GM12878 (cell line): ENCODE measurements around the gene DHX34. TPM values are rescaled to one million over a fixed set of nuclear protein-coding genes. Genes with fewer than 3 reads are reported as not detected.

ENCODE experiments used
- ATAC-seq: fragments of 200-7000 bp; cut with Tn5 transposase; 3 replicates; pipeline ENCODE4 v1.9.1; 2020; ENCODE audit warnings: mild to moderate bottlenecking, moderate library complexity
- BruUV-seq: library from RNA; stranded (reverse); fragments of 400-500 nt; replicated peaks from 2 replicates; lab custom pipeline; 2021; lab: Mats Ljungman, UMichigan
- CTCF ChIA-PET: fragments of 300-600 bp; sonication (Branson Sonifier 250); formaldehyde crosslinking; extraction: SDS; loops from one replicate; lab custom pipeline; 2021; ENCODE audit warnings: inconsistent platforms; lab: Yijun Ruan, JAX
- POLR2A ChIA-PET: fragments of 350-600 bp; formaldehyde crosslinking; extraction: SDS; loops from one replicate; lab custom pipeline; 2021; ENCODE audit warnings: inconsistent platforms; lab: Charles Lee
- RAD21 ChIA-PET: fragments of 300-600 bp; sonication (Branson Sonifier 250); formaldehyde crosslinking; loops from one replicate; lab custom pipeline; 2023; ENCODE audit warnings: antibody characterized with exemption; ENCODE audit not compliant: unreplicated experiment; lab: Charles Lee
- SMC1A ChIA-PET: fragments of 300-600 bp; sonication (Branson Sonifier 250); formaldehyde crosslinking; loops from one replicate; lab custom pipeline; 2023; ENCODE audit not compliant: unreplicated experiment, uncharacterized antibody; lab: Charles Lee
- DNase-seq: peaks from one replicate; pipeline ENCODE4 v3.0.0-alpha.2; 2011; ENCODE audit warnings: low read depth, low spot score
- FAIRE-seq: peaks from 3 replicates; lab custom pipeline; 2011; peaks lifted over from hg19 to GRCh38; lab: Jason Lieb, UNC
- H2AFZ ChIP-seq: 2 replicates; pipeline ENCODE4 v1.6.0; 2011; ENCODE audit warnings: low read depth, low read length, control low read depth; ENCODE audit not compliant: control insufficient read depth
- H3K27ac ChIP-seq: 2 replicates; pipeline ENCODE4 v1.5.1; 2011; ENCODE audit warnings: control low read depth; ENCODE audit not compliant: control insufficient read depth, insufficient read depth
- H3K27me3 ChIP-seq, 2 experiments: replicated peaks in 1 of 2; 2 replicates each; pipeline versions ENCODE4 v1.6.0 to v1.6.1; 2011; ENCODE audit warnings: low read length in 1 of 2; ENCODE audit not compliant: control insufficient read depth in 2 of 2, insufficient read depth in 2 of 2
- H3K36me3 ChIP-seq, 2 experiments: 2 replicates each; pipeline ENCODE4 v1.5.1; 2011; ENCODE audit warnings: low read length in 1 of 2; ENCODE audit not compliant: control insufficient read depth in 2 of 2, insufficient read depth in 2 of 2
- H3K4me1 ChIP-seq: 2 replicates; pipeline ENCODE4 v1.6.1; 2011; ENCODE audit warnings: mild to moderate bottlenecking, low read length, moderate library complexity, mixed read lengths; ENCODE audit not compliant: control insufficient read depth, insufficient read depth
- H3K4me2 ChIP-seq: 2 replicates; pipeline ENCODE4 v1.6.0; 2011; ENCODE audit warnings: control low read depth; ENCODE audit not compliant: control insufficient read depth, insufficient read depth
- H3K4me3 ChIP-seq: fragments of 200-600 bp; sonication (generic); 2 replicates; pipeline ENCODE4 v1.5.1; 2016
- H3K79me2 ChIP-seq: 2 replicates; pipeline ENCODE4 v1.6.0; 2011; ENCODE audit warnings: low read length; ENCODE audit not compliant: control insufficient read depth, insufficient read depth
- H3K9ac ChIP-seq: 2 replicates; pipeline ENCODE4 v1.8.0; 2011; ENCODE audit warnings: low read length, control low read depth, mixed read lengths; ENCODE audit not compliant: control insufficient read depth, insufficient read depth
- H3K9me3 ChIP-seq: replicated peaks from 3 replicates; pipeline ENCODE4 v1.5.1; 2011; ENCODE audit warnings: mild to moderate bottlenecking, low read length; ENCODE audit not compliant: control insufficient read depth, insufficient read depth
- H4K20me1 ChIP-seq: 2 replicates; pipeline ENCODE4 v1.6.0; 2011; ENCODE audit not compliant: control insufficient read depth, insufficient read depth
- ATF2 ChIP-seq: IDR thresholded peaks from 2 replicates; pipeline ENCODE4 v1.6.1; 2012; ENCODE audit warnings: low read length, inconsistent platforms
- CBX5 ChIP-seq: sonication (generic); IDR thresholded peaks from 2 replicates; pipeline ENCODE4 v1.6.1; 2016; ENCODE audit warnings: low read depth, moderate library complexity, mild to moderate bottlenecking, inconsistent platforms
- CREB1 ChIP-seq: IDR thresholded peaks from 2 replicates; pipeline ENCODE4 v1.6.1; 2012; ENCODE audit warnings: low read depth, mild to moderate bottlenecking, inconsistent platforms
- FOXK2 ChIP-seq: fragments of 450-650 bp; IDR thresholded peaks from 2 replicates; pipeline ENCODE4 v1.6.1; 2017; ENCODE audit warnings: mild to moderate bottlenecking, moderate library complexity
- MEF2B ChIP-seq: fragments of 450-650 bp; IDR thresholded peaks from 2 replicates; pipeline ENCODE4 v1.6.1; 2018; ENCODE audit warnings: mild to moderate bottlenecking, moderate library complexity; ENCODE audit not compliant: partially characterized antibody, poor library complexity, severe bottlenecking
- PRDM15 ChIP-seq: fragments of 450-650 bp; formaldehyde crosslinking; IDR thresholded peaks from 2 replicates; pipeline ENCODE4 v1.4.0; 2020; ENCODE audit warnings: mild to moderate bottlenecking, moderate library complexity
- REST ChIP-seq: IDR thresholded peaks from 2 replicates; pipeline ENCODE4 v1.6.1; 2012; ENCODE audit warnings: mild to moderate bottlenecking, low read depth, low read length
- SUPT20H ChIP-seq: IDR thresholded peaks from 2 replicates; pipeline ENCODE4 v1.6.1; 2011; ENCODE audit warnings: low read depth, mild to moderate bottlenecking, low read length, moderate library complexity, borderline replicate concordance; ENCODE audit not compliant: control insufficient read depth
- USF1 ChIP-seq: IDR thresholded peaks from 2 replicates; pipeline ENCODE4 v1.6.1; 2011; ENCODE audit warnings: borderline replicate concordance, low read depth, mild to moderate bottlenecking, moderate library complexity, mixed read lengths, low read length; ENCODE audit not compliant: insufficient read depth; ENCODE audit errors: extremely low read length
- WRNIP1 ChIP-seq: IDR thresholded peaks from 2 replicates; pipeline ENCODE4 v1.6.1; 2011; ENCODE audit warnings: low read depth, low read length, improper control_type of control experiment, borderline replicate concordance
- YBX1 ChIP-seq: fragments of 450-650 bp; IDR thresholded peaks from 2 replicates; pipeline ENCODE4 v1.6.1; 2016; ENCODE audit warnings: antibody characterized with exemption
- ZNF207 ChIP-seq: fragments of 450-650 bp; IDR thresholded peaks from 2 replicates; pipeline ENCODE4 v1.6.1; 2014; ENCODE audit warnings: antibody characterized with exemption, mild to moderate bottlenecking, borderline replicate concordance
- ZNF217 ChIP-seq: fragments of 450-650 bp; IDR thresholded peaks from 2 replicates; pipeline ENCODE4 v1.6.1; 2017; ENCODE audit warnings: antibody characterized with exemption, mild to moderate bottlenecking
- WGBS: methylation state at CpG from one replicate; pipeline ENCODE4 v1.1.6; 2016; ENCODE audit warnings: low lambda C conversion rate; ENCODE audit not compliant: insufficient replicate concordance, insufficient coverage; ENCODE audit errors: missing lambda C conversion rate; 5-methylcytosine and 5-hydroxymethylcytosine counted together
- in situ Hi-C: fragments of 300-500 bp; cut with MboI; formaldehyde crosslinking; loops from 9 replicates; pipeline ENCODE4 v1.14.3; 2018; ENCODE audit warnings: mixed read lengths
- intact Hi-C: fragments of 100-400 bp; cut with micrococcal nuclease; formaldehyde crosslinking; loops from one replicate; pipeline ENCODE4 v1.14.2; 2022; ENCODE audit not compliant: unreplicated experiment
- polyA plus RNA-seq, 11 experiments: library from polyadenylated mRNA; depleted of rRNA in 4 of 11; unstranded in 6 of 11; stranded (reverse) in 5 of 11; fragments of >200 nt; fragmentation: Nextera tagmentation in 4 of 11; fragmentation: Illumina TruSeq in 1 of 11; extraction: Ambion mirVana in 4 of 11; extraction: Trizol in 1 of 11; gene quantifications; 1 replicate in 1 of 11; 2 replicates in 10 of 11; pipeline versions ENCODE4 v1.2.1 to v1.2.3, GENCODE V29; 2011 to 2016; ENCODE audit warnings: inconsistent platforms in 2 of 11, missing spikeins in 2 of 11, low read depth in 1 of 11
- total RNA-seq, 4 experiments: library from RNA; depleted of rRNA in 3 of 4; stranded (reverse); fragments of >200 nt in 3 of 4; fragmentation: Illumina TruSeq in 1 of 4; extraction: Trizol in 1 of 4; gene quantifications; 2 replicates each; pipeline versions ENCODE4 v1.2.1 to v1.2.3, GENCODE V29; 2013 to 2021

The DHX34 gene
- total and polyA plus RNA-seq, 10 of the 15 experiments (the other 5 are each of a cell fraction or from before 2014, with no cell fraction given): 0.19 to 16.9 (median 10.5) TPM

GRCh38 chr19:47341734-47342133 is 7.4 kb upstream of the DHX34 start (continued):
- no peak for TF ChIP-seq ATF2
- no peak for TF ChIP-seq ZNF207
- TF ChIP-seq YBX1: no peak
- TF ChIP-seq ZNF217: no peak
- no peak for TF ChIP-seq CREB1
- no peak for TF ChIP-seq CBX5
- no peak for TF ChIP-seq FOXK2
- TF ChIP-seq WRNIP1: no peak

- RAD21 ChIA-PET: no interaction called here
- TF ChIP-seq SUPT20H (no peak), PRDM15 (CRISPR knock-in tag) (no peak), REST (no peak), FOXK2 (no peak), USF1 (no peak), MEF2B (no peak)
These were observed 5.8 kb upstream of the DHX34 start for GRCh38 chr19:47343194-47343802.

More at GRCh38 chr19:47343194-47343802, 5.8 kb upstream of the DHX34 start:
- no peaks in the 10 kb centered on the region for H3K79me2 ChIP-seq
- in situ Hi-C loops: no loop called here
- CTCF ChIA-PET: interaction anchor here (0.6 kb wide), 1 partner anchor 1209 kb away, joined by 3 read pairs; no protein-coding TSS in a partner anchor
- no peak overlapping the region for H2AFZ ChIP-seq
- ATAC-seq (no peak), DNase-seq (no peak), FAIRE-seq (no peak)
- H3K4me3 ChIP-seq: no peak overlapping the region
- no peak overlapping the region for H3K27ac ChIP-seq
- POLR2A ChIA-PET: no interaction called here
- no peaks in the 10 kb centered on the region for H4K20me1 ChIP-seq
- SMC1A ChIA-PET: interaction anchor here (0.6 kb wide), 1 partner anchor 44 kb away, joined by 3 read pairs; no protein-coding TSS in a partner anchor
- H3K4me2 ChIP-seq: no peak overlapping the region
- BruUV-seq: no TSS peak
- no peaks in the 10 kb centered on the region for H3K9me3 ChIP-seq
- no peaks in the 10 kb centered on the region for H3K27me3 ChIP-seq
- H3K9ac ChIP-seq: no peak overlapping the region
- WGBS: 43% methylated on average over 11 of the region's 11 CpGs
- H3K4me1 ChIP-seq: no peaks in the 10 kb centered on the region
- intact Hi-C loops: no loop called here
- no peaks in the 10 kb centered on the region for H3K36me3 ChIP-seq
